HepG2 (cell line): Measurements from ENCODE around the gene PPP1R18. TPM values are rescaled to one million over a fixed set of nuclear protein-coding genes. Genes with fewer than 3 reads are reported as not detected.

Experiments
- NFYB ChIP-seq: sonication (generic); formaldehyde crosslinking; IDR thresholded peaks from 2 replicates; pipeline ENCODE4 v1.4.0; 2020; ENCODE audit warnings: missing genetic modification reagents
- NR3C1 ChIP-seq: sonication (generic); formaldehyde crosslinking; IDR thresholded peaks from 2 replicates; pipeline ENCODE4 v1.4.0; 2020; ENCODE audit warnings: missing genetic modification reagents
- ZNF484 ChIP-seq: sonication (generic); formaldehyde crosslinking; IDR thresholded peaks from 2 replicates; pipeline ENCODE4 v1.5.1; 2020; ENCODE audit warnings: mild to moderate bottlenecking, low read depth, missing genetic modification reagents, borderline replicate concordance
- ZNF788 ChIP-seq: sonication (generic); formaldehyde crosslinking; IDR thresholded peaks from 2 replicates; pipeline ENCODE4 v1.5.0; 2020; ENCODE audit warnings: mild to moderate bottlenecking, missing genetic modification reagents, borderline replicate concordance
- polyA plus RNA-seq, 8 experiments: library from polyadenylated mRNA; depleted of rRNA in 3 of 8; stranded (reverse) in 7 of 8; unstranded in 1 of 8; fragments of >200 nt; fragmentation: Illumina TruSeq in 4 of 8; extraction: Trizol in 4 of 8; gene quantifications; 2 replicates each; pipeline versions ENCODE4 v1.2.1 to v1.2.3, GENCODE V29; 2011 to 2016; ENCODE audit warnings: low read depth in 4 of 8, missing spikeins in 1 of 8, mixed read lengths in 1 of 8; ENCODE audit not compliant: insufficient read depth in 1 of 8
- total RNA-seq, 5 experiments: library from RNA; depleted of rRNA; stranded (reverse); fragments of >200 nt; fragmentation: Illumina TruSeq; extraction: Trizol; gene quantifications; 2 replicates each; pipeline ENCODE4 v1.2.3, GENCODE V29; 2016; ENCODE audit warnings: low read depth in 1 of 5
- TF ChIP-seq, protein P1 (sequence below), 2 experiments: fragments of 450-650 bp in 1 of 2; sonication (generic) in 1 of 2; formaldehyde crosslinking in 1 of 2; IDR thresholded peaks; 2 replicates each; pipeline versions ENCODE4 v1.6.1 to v1.8.0; 2016 to 2022; ENCODE audit warnings: antibody characterized with exemption in 1 of 2, mild to moderate bottlenecking in 1 of 2, missing genetic modification reagents in 1 of 2
- TF ChIP-seq, protein P2 (sequence below): sonication (generic); IDR thresholded peaks from 2 replicates; pipeline ENCODE4 v1.6.1; 2016; ENCODE audit warnings: low read depth, borderline replicate concordance
- TF ChIP-seq, protein P3 (sequence below): sonication (generic); formaldehyde crosslinking; IDR thresholded peaks from 2 replicates; pipeline ENCODE4 v1.8.1; 2023; ENCODE audit warnings: mild to moderate bottlenecking, missing genetic modification reagents
- TF ChIP-seq, protein P4 (sequence below): sonication (generic); formaldehyde crosslinking; IDR thresholded peaks from 2 replicates; pipeline ENCODE4 v1.9.0; 2021; ENCODE audit warnings: missing genetic modification reagents, mild to moderate bottlenecking, borderline replicate concordance
- TF ChIP-seq, protein P5 (sequence below): sonication (generic); formaldehyde crosslinking; IDR thresholded peaks from 2 replicates; pipeline ENCODE4 v1.4.0; 2020; ENCODE audit warnings: missing genetic modification reagents, mild to moderate bottlenecking, borderline replicate concordance
- TF ChIP-seq, protein P6 (sequence below): sonication (generic); formaldehyde crosslinking; IDR thresholded peaks from 2 replicates; pipeline ENCODE4 v1.8.0; 2022; ENCODE audit warnings: missing genetic modification reagents, low read depth, mild to moderate bottlenecking, borderline replicate concordance

PPP1R18 gene
- total and polyA plus RNA-seq, 2 of the 13 experiments (the other 11 are each of a cell fraction or from before 2014, with no cell fraction given) = 4.9 to 9.2 TPM

DNA sequence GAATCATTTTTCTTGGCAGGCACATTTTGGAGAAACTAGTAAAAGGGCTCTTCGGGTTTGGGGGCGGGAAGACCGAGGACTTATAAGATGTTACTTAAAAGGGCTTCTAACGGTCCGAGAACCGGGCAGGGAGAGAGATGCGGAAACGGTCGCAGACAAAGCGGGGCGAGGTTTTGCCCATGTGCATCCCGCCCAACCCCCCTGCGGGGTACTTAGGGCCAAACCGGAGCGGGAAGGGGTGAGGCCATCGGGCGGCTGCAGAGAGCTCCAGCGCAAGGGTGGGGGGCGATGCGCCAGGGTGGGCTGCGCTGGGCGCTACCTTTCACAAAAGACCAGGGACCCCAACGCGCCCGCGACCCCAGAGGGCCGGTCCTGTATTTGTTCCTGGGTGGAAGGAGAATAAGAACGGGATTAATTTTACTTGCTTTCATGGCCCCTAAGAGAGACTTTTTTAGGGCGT lies 34.3 kb upstream of the PPP1R18 start (continued):
- TF ChIP-seq, protein P1, sequence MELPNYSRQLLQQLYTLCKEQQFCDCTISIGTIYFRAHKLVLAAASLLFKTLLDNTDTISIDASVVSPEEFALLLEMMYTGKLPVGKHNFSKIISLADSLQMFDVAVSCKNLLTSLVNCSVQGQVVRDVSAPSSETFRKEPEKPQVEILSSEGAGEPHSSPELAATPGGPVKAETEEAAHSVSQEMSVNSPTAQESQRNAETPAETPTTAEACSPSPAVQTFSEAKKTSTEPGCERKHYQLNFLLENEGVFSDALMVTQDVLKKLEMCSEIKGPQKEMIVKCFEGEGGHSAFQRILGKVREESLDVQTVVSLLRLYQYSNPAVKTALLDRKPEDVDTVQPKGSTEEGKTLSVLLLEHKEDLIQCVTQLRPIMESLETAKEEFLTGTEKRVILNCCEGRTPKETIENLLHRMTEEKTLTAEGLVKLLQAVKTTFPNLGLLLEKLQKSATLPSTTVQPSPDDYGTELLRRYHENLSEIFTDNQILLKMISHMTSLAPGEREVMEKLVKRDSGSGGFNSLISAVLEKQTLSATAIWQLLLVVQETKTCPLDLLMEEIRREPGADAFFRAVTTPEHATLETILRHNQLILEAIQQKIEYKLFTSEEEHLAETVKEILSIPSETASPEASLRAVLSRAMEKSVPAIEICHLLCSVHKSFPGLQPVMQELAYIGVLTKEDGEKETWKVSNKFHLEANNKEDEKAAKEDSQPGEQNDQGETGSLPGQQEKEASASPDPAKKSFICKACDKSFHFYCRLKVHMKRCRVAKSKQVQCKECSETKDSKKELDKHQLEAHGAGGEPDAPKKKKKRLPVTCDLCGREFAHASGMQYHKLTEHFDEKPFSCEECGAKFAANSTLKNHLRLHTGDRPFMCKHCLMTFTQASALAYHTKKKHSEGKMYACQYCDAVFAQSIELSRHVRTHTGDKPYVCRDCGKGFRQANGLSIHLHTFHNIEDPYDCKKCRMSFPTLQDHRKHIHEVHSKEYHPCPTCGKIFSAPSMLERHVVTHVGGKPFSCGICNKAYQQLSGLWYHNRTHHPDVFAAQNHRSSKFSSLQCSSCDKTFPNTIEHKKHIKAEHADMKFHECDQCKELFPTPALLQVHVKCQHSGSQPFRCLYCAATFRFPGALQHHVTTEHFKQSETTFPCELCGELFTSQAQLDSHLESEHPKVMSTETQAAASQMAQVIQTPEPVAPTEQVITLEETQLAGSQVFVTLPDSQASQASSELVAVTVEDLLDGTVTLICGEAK (IDR thresholded peaks at IDR 0.05) = no peak
- TF ChIP-seq, protein P1 (CRISPR knock-in tag; IDR thresholded peaks at IDR 0.05) = no peak
- TF ChIP-seq, protein P2, sequence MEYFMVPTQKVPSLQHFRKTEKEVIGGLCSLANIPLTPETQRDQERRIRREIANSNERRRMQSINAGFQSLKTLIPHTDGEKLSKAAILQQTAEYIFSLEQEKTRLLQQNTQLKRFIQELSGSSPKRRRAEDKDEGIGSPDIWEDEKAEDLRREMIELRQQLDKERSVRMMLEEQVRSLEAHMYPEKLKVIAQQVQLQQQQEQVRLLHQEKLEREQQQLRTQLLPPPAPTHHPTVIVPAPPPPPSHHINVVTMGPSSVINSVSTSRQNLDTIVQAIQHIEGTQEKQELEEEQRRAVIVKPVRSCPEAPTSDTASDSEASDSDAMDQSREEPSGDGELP = no peak
- TF ChIP-seq, protein P3, sequence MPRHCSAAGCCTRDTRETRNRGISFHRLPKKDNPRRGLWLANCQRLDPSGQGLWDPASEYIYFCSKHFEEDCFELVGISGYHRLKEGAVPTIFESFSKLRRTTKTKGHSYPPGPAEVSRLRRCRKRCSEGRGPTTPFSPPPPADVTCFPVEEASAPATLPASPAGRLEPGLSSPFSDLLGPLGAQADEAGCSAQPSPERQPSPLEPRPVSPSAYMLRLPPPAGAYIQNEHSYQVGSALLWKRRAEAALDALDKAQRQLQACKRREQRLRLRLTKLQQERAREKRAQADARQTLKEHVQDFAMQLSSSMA = no peak; the same call in 1 of the 2 replicates
- TF ChIP-seq, protein P4, sequence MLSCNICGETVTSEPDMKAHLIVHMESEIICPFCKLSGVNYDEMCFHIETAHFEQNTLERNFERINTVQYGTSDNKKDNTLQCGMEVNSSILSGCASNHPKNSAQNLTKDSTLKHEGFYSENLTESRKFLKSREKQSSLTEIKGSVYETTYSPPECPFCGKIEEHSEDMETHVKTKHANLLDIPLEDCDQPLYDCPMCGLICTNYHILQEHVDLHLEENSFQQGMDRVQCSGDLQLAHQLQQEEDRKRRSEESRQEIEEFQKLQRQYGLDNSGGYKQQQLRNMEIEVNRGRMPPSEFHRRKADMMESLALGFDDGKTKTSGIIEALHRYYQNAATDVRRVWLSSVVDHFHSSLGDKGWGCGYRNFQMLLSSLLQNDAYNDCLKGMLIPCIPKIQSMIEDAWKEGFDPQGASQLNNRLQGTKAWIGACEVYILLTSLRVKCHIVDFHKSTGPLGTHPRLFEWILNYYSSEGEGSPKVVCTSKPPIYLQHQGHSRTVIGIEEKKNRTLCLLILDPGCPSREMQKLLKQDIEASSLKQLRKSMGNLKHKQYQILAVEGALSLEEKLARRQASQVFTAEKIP (CRISPR knock-in tag) = no peak
- TF ChIP-seq NFYB (CRISPR knock-in tag) (no peak), NR3C1 (CRISPR knock-in tag) (no peak), ZNF788 (CRISPR knock-in tag) (no peak), ZNF484 (no peak)
- TF ChIP-seq, protein P5, sequence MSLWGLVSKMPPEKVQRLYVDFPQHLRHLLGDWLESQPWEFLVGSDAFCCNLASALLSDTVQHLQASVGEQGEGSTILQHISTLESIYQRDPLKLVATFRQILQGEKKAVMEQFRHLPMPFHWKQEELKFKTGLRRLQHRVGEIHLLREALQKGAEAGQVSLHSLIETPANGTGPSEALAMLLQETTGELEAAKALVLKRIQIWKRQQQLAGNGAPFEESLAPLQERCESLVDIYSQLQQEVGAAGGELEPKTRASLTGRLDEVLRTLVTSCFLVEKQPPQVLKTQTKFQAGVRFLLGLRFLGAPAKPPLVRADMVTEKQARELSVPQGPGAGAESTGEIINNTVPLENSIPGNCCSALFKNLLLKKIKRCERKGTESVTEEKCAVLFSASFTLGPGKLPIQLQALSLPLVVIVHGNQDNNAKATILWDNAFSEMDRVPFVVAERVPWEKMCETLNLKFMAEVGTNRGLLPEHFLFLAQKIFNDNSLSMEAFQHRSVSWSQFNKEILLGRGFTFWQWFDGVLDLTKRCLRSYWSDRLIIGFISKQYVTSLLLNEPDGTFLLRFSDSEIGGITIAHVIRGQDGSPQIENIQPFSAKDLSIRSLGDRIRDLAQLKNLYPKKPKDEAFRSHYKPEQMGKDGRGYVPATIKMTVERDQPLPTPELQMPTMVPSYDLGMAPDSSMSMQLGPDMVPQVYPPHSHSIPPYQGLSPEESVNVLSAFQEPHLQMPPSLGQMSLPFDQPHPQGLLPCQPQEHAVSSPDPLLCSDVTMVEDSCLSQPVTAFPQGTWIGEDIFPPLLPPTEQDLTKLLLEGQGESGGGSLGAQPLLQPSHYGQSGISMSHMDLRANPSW = peak; percentile 37; the same call in 1 of the 2 replicates
- TF ChIP-seq, protein P6, sequence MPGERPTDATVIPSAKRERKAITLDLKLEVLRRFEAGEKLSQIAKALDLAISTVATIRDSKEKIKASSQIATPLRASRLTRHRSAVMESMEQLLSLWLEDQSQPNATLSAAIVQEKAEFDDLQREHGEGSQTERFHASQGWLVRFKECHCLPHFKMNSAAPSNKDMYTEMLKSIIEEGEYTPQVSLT (CRISPR knock-in tag) = no peak
